Putamen (tissue), 1 donor: Measurements from ENCODE around the gene DOCK1.

ENCODE experiments used
- DNase-seq: peaks from one replicate; pipeline ENCODE4 v3.0.0-alpha.2; 2016; ENCODE audit warnings: low spot score

DOCK1 gene

DNA sequence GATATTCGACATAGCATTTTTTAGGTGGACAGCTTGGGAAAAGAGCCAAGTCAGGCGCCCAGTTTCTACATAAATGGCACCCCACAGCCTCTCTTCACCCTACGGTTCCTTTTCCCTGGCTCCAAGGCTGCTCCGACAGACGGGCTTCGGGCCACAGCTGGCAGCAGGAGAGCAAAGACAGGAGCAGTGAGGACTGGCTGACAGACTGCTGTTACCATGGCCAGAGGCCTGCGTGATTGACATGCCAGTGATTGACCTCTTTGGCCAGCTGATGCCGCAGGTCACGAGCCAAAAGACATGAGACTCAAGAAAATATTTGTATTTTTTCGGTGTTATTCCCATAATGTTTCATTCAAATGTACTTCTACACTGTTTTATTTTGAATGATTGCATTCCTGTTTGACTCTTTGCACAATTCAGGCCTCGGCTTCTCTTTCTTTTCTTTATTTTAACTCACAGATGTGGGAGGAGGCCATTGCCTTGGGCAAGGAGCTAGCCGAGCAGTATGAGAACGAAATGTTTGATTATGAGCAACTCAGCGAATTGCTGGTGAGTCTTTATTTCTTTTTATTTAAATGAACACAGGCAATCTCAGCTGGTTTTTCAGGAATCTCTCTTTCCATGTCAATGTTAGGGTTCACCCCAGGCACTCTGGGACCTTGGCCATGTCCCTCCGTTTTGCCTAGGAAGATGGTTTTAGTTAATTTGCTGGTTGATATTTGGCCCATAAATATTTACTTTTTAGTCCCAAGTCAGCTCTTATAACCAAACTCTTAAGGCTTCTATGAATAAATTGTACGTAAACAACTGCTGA lies 497.6 kb downstream of the DOCK1 start:
- DNase-seq, result no peak

DNA sequence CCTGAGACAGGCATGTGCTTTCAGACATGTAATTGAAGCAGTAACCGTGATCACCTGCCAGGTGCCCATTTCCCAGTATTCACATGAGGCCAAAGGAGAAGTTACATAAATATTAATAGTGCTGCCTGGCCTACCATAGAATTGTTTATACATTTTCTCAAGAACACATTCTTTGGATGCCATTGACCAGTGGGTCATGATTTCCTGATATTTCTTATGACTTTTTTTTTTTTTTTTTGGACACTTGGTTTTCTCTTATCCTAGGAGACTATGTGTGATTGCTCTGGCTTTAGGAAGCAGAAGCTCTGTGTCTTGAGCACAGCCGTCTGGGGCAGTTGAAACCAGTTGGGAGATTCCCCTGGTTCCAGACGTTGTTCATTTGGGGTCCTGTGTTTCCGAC lies 500.0 kb downstream of the DOCK1 start:
- no peak for DNase-seq

DNA sequence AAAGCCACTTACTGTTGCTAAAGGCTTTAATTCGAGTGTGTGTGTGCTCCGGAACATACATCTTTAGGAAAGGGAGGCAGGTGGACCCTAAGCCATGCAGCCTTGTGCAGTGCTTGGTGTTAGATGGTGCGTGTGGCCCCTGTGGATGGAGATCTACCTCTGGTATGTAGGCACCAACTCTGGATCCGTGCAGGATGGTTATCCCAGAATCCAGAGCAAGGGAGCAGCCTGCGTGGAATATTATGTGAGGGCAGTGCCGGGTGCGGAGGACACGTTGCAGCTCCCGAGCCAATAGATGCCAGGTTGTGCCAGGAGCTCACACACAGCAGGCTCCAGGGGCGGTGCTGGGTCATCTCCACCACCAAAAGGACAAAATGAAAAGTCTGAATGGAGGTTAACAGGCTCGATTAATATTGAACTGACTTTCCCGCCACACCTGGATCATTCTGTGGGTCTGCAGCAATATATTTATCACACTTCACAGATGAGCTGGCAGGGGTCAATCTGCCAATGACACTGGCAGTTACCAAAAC lies 500.9 kb downstream of the DOCK1 start:
- DNase-seq, result no peak

DNA sequence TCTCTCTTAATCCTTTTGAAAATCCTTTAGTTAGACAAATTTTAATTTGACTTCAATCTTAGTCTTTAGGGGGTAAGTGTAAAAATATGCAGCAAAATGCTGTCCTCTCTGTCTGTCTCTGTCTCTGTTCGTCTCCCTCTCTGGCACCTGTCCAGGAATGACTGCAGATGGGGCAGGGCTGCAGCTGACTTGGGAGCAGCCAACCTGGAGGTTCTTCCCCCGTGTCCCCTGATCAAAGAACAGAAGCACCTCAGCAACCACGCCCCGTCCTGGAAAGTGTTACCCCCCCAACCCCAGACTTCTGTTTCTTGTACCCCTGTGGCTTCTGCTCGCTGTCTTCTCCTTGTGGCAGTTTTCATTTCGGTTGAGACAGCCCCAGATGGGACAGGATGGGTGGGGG lies 502.3 kb downstream of the DOCK1 start:
- peak; percentile 24 for DNase-seq

DNA sequence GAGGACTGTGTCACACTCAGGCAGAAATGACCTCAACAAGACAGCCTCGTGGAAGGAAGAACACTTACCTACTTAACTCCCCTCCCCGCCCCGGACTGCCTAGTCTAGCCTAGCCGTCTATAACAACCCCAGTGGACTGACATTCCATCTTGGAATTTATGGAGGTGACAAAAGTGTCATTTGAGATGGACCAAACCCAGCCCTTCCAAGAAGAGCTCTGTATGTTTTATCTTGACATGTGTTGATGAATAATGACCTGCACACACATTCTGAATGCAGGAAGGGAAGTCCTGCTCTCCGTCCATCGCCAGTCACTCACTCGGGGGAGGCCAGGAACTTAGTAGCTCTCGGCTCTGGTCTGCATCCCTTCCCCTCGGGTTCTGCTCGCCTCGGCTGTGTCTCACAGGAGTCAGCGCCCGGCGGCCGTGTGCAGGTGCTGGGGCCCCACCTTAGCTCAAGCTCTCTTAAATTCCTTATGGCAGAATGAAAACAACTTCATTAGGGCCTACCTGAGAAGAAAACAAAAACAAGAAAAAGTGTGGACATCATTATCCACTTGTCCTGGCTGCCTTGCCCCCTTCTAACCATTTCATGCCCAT lies 503.0 kb downstream of the DOCK1 start:
- DNase-seq, result no peak

DNA sequence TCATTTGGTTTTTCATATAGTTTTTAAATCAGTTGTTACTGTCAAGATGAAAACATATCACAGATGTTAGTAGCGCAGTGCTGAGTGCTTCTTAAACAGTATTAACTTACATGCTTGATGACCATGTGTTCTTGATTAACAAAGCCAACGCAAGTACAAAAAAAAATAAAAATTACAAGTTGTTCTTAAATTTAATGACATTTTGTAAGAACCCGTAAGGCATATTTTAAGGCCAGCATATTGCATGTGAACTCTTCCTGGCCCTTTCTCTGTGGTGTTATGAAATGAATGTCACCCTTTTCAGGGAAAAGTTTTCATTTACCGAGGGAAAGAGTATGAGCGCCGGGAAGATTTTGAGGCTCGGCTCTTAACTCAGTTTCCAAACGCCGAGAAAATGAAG lies 503.5 kb downstream of the DOCK1 start:
- no peak for DNase-seq

DNA sequence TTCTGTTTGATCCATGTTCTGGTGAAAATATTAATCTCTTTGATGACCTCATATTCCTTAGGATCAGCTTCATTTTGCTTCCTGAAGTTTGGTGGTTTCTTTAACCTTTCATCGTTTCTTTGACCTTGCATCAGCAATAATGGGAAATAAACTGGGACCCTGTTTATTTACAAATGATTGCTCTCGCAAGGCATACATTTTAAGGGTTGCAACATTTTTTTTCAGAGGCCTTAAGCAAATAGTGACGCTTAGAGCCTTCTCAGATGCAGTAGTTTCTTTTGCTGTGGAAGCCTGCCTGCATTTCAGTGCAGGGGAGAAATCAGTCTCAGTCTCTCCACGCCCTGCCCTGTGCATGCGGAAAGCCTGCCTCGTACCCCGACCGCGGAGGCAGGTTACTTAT lies 504.8 kb downstream of the DOCK1 start:
- no peak for DNase-seq

DNA sequence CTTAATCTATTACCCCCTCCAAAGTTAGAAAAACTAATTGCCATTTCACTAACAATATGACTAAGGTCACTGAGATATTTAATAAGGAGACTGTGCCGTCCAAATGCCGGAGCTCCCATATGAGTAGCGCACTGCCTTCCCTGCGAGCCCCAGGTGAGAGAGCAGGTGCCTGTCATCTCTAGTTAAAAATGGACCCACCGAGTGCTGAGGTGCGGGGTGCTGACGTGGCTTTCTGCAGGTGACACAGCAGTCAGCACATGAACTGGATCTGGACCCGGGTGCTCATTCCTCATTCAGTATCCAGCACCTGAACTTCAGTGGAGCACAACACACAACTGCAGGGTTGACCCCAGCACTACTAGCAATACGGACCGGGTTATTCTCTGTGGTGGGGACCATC lies 505.8 kb downstream of the DOCK1 start:
- no peak for DNase-seq

DNA sequence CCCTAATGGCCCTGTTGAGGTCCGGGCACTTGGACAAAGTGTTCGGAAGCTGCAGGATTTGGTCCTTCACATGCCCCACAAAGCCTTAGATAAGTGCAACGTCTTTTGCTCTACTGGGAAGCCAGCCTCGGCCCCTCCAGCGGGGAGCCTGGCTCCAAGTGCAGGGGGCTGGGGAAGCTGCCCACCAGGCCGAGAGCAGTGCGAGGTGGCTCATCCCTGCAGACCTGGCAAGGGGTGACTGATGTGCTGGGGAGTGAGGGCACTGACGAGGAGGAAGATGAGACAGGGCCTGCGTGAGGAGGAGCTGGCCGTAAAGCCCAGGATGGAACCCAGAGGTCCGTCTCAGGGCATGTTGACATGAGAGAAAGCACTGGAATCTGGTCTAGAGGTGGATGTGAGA lies 508.1 kb downstream of the DOCK1 start:
- DNase-seq, result no peak

DNA sequence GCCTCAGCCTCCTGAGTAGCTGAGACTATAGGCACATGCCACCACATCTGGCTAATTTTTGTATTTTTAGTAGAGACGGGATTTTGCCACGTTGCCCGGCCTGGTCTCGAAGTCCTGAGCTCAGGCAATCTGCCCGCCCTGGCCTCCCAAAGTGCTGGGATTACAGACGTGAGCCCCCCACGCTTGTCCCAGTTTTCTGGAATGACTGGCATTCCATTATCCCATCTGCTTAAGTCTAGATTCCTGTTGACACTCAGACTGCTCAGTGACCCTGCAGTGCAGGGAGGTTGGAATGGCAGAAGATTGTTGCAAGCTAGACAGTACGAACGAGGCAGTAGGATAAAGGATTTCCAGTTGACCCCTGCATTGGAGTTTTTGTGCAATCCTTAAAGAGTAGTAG lies 508.8 kb downstream of the DOCK1 start:
- no peak for DNase-seq

DNA sequence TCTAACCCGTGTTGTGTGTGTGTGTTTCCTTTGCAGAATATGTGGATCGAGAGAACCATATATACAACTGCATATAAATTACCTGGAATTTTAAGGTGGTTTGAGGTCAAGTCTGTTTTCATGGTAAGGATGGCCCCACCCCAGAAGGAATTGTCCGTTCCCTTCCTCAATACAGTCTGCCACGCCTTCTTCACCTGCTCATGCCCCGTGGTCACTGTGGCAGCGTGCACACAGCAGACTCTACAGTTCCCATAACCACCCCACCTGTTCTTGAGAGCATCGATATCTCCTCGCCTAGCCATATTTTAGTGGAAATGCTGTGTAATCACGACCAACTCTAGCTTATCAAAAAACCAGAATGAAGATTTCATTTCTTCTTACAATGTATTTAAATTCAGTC lies 509.9 kb downstream of the DOCK1 start:
- DNase-seq, result no peak

DNA sequence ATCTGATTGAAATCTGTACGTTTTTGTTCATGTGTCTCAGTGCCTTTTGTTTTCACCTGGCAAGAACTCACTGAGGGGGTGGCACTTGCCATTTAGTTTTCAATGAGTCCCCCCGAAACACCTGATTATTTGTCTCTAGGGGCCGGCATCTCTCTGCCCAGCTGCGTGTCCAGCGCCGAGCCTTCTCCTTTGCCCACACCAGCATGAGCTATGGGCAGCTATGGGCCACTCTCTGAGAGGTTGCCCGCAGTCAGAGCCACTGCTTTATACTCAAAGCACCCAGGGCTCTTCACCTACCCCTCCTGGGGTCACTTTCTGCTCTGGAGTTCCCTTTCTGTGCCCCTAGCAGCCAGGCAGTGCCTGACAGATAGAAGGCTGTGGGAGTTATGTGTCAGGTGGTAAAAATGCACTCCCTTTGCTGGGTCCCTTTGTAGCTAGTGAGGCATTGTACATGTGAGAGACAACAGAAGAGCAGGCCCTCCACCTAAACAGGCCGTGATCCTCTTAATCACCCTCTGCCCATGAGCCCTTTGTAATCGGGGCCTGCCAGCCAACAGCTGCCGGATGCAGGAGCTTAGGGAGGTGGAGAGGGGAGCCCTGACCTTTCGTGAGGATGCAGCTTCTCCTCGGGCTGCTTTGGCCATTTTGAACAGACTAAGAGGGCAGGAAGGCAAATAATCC lies 510.8 kb downstream of the DOCK1 start:
- no peak for DNase-seq

DNA sequence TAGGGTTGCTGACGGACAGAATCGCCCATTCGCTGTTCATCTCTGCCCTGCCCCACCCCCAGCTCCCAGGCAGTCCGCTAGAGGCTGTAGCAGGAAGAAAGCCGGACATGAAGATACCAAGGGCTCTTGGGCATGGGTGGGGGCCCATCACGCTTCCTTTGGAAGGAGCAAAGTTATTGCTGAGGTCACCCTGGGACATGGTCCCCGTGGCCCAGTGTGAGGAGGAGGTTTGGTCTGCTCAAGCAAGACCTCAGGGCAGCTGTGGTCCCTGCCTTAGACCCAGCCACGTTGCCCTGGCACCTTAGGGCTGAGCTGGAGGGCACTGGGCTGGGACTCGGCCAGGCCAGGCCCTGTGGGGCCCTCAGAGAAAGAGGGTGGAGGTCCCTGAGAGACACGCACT lies 511.8 kb downstream of the DOCK1 start:
- no peak for DNase-seq

DNA sequence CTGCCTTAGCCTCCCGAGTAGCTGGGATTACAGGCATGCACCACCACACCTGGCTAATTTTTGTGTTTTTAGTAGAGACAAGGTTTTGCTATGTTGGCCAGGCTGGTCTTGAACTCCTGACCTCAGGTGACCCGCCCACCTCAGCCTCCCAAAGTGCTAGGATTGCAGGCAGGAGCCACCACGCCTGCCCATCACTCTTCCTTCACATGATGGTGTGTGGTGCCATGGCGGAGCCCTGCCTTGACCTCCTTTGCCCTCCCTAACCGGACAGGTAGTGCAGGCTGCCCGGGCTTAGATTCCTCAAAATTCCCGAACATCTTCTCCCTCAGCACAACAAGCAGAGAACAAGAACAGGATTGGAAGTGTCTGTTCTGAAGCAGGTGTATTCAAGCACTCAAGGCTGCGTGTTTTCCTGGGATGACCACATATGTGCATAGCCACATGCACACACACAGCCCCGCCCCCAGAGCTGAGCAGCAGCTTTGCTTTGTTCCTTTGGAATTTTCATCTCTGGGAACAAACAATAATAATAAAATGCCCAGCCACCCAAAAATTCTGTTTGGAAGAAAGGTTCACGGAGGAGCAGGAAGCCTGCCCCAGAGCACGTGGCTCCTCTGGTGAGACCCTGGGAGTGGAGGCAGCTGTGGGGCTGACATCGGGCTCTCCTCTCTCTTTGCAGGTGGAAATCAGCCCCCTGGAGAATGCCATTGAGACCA lies 512.6 kb downstream of the DOCK1 start:
- no peak for DNase-seq

DNA sequence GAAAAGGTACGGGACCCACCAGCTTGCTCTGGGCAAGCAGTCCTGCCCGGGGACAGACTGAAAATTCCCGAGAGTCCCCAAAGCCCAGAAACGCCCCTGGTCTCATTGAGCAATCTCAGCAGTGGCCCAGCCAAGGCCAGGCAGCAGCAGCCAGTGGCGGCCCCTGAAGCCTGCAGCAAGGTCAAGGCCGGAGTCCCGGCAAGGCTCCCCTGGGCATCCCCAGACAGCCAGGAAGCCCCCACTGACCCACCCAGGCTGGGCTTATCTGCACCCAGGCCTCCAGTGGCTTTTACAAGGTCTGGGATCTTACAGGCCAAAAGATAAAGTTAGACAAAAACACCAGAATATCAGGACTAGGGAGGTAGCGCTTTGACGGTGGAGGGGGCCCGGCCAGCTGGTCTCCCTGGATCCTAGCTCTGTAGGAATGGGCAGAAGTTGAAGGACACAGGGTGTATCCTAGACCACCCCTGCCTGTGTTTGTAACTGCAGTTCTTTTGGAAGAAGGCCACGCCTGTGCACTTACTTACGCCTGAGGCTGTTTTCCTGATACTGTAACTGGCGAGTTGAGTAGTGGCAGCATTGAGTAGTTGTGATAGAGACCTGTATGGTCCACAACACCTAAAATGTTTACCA lies 513.4 kb downstream of the DOCK1 start:
- no peak for DNase-seq

DNA sequence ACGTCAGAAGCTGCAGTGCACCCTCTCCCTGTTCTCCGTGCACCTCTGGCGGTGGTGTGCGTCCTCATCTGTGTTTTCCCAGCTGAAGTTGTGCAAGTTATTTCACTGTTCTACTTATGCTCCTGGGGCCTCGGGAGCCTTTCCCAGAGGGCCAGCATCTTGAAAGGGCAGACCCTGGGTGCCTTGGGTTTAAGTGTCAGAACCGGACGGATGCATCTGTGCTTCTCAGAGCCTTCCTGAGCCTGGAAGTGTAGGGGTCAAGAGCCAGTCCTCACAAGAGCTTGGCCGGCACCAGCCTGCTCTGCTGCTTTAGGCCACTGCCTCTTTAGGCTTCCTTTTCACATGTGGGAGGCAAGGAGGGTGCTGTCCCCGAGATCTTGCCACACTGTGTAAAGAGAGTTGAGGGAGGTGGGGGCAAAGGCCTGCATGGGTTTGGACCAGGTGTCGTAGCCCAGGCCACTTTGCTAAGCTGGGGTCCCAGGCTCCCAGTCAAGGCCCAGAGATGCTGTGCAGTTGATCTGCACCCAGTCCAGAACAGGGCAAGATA lies 515.0 kb downstream of the DOCK1 start:
- no peak for DNase-seq

DNA sequence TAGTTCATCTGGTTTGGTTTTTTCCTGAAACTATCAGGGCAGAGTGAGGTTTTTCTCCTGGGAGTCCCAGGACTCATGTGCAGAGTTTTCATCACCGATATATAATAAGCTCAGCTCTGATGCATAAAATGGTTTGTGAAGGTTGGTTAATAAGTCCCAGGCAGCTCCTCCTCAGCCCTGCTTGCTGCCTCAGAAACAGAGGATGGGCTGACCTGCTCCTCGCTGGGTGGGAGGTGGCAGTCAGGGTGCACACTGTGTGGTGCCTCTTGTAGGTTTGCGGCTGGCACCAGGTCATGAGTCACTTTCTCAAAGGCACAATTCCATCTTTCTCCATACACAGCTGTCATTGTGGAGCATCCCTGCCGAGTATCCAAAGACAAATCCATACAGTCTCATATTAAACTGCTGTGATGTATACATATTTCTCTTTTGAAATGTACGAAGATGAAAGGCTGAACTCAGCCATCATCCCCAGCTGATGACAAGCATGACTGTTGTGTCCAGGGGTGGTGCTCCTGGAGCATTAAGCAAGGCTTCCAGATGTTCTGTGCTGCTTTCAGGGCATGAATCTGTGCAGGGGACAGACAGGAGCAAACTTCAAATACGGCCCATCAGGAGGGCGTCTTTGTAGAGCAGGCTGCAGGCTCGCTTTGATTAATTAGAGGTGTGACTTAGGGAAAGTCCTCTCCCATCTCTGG lies 518.1 kb downstream of the DOCK1 start:
- DNase-seq, result no peak

DNA sequence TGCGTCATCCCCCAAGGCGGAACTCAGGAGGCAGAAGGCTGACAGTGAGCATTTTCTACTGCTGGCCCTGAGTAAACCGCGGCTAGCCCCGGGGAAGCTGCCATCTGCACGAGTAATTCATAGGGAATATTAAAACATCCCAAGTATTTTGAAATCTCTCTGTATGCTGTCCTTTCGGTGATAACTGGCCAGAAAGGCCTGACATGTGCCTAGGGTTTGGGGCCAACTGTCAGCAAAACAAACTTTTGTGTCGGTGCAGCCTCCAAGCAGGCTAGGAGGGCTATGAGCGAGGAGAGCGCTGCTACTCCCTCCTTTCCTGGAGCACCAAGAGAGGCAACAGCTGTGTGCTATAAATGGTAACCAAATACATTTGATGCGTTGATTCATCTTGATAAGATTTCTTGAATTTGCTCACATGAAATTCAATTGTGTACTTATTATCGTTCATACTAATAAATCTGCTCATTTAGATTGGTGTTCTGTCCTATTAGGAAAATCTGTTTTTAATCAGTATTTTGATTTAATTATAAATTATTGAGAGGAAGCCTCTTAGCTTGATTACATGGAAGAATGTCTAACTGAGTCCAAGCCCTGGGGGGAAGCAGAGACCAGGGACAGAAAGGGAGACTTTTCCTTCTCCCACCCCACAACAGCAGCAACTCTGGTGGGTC lies 519.5 kb downstream of the DOCK1 start:
- no peak for DNase-seq

DNA sequence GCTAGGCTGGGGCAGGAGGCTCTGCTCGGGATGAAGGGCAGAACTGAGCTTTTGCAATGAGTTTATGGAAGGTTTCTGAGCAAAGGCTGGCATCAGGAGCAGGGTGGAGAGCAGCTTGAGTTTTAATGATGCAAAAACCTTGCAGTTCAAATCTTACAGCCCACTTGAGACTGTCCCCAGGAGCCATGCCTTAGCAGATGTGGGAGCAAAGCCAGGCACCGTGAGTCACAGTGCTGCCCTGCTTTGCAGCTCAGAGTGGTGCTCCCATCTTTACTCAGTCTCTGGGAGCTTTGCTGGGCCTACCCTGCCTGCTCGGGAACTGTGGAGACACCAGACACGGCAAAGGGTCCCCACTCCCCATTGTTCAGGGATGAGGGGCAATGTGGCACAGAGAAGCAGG lies 521.5 kb downstream of the DOCK1 start:
- no peak for DNase-seq

DNA sequence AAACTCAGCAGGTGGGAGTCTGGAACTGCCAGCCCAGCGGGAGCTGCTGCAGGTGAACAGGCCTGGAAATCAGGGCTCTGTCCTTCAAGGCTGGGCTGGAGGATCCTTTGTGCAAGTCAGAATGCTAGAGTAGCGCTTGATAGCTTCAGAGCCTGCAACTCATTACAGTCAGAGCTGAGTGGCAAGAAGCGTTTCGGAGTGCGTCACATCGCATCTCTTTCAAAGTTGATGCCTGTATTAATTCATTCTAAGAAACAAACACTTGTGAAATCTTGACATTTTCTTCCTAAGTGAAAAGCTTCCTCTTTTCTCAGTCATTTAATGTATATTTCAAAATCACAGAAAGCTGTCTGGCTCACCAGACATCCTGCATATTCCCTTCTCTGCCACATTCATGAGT lies 522.7 kb downstream of the DOCK1 start:
- DNase-seq, result no peak
